ENCODE results near the gene NRCAM.

NRCAM gene

DNA sequence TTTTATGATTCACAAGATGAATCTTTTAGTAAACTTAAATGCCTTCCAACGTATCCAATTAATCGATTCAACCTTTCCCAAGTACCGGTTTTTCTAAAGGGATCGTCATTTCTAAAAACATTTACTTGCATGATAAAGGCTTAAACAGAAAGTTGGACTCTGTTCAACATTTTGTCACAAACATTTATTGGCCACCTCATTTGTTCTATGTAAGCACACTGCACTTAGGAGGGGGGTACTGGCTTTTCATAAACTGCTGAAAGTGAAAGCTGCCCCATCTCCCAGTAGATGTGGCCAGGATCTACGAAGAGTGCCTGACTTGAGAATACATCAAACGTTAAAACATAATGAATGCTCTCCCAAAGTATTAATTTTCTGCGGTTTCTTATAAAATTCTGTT lies 288.8 kb downstream of the NRCAM start:
- in situ Hi-C loops (cut with HindIII; ENCODE audit: low sequenced_read_pairs), result no loop called here

DNA sequence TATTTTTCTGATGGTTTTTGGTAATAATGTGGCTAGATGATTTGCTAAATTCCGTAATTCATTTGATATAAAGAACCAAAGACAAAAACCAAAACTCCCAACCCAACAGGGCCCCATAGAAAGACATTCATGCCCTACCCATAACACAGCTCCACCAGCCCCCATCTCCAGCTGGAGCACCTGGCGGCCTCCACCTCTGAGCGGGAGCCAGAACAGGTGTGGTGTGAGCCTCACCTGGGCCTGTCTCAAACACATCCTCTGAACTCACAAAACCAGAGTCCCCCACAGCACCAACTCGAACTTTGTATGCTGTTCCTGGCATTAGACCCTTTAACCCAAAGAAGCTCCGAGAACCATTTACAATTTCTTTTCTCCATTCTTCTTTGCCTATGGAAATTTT lies 289.5 kb downstream of the NRCAM start:
- in situ Hi-C loops (cut with HindIII; ENCODE audit: low sequenced_read_pairs), result no loop called here

DNA sequence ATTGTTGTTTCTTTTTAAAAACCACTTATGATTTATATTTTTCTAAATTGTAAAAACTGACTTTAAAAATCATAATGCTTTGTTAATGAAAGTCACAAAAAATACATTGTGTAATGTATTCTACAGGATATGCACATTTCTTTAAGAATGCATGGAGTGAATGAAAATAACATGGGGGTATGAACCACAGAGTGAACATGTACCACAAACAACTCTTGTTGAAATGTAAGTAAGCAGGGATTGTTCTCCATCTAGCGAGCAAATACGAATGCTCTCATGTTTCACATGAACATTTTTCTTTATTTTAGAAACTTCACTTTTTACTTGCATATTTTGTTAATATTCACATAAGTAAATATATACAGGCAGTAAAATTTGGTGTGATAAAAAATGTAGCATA lies 290.5 kb downstream of the NRCAM start:
- in situ Hi-C loops (cut with HindIII; ENCODE audit: low sequenced_read_pairs), result no loop called here

DNA sequence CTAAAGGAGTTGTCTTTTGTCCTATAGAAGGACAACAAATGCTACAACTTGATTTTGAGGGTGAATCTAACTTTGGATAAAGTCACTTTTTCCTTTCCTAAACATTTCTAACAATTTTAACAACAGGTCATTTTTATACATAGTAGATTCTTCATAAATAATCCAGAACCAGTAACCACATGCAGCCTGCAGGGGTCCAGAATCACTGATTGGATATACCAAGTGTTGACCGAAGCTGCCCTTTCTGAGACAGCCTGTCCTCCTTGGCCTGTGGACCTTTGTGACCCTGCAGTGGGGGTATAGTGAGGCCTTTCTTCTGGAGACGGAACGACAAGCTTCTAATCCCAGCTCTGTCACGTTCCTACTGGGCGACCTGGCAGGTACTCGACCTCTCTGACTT lies 291.3 kb downstream of the NRCAM start:
- in situ Hi-C loops (cut with HindIII; ENCODE audit: low sequenced_read_pairs), result no loop called here

DNA sequence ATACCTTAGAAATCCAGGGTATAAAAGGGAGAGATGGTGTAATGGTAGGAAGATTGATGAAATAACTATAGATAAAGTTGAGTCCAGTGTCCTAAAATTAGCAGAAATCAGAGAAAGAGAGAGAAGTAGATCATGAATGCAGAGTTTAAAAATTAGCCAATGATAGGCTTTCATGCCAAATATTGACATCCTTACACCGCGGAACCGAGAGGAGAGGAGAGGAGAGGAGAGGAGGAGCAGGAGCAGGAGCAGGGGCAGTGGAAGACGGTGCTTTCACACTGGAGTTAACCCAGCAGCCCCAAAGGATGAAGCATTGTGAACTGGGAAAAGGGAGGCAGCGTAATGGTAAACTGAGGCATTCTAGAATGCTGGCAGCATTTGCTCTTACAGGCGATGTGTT lies 291.9 kb downstream of the NRCAM start:
- in situ Hi-C loops (cut with HindIII; ENCODE audit: low sequenced_read_pairs), result no loop called here

DNA sequence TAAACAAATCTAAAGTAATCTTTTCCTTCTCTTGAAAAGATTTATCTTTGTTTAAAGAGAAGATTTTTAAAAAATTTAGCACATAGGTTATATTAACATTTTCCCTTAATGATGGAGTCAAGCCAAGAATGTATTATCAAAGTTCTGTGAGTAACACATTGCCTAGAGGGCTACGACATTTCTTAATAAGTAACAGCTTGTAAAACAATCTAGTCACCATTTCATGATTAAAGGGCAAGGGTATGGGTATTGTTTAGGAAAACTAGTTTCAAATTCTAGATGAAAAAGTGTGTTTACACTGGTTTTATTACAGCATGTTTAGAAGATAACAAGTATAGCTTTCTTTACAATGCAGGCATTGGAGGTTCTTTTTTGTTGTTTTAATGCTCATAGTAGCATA lies 297.5 kb downstream of the NRCAM start:
- in situ Hi-C loops (cut with HindIII; ENCODE audit: low sequenced_read_pairs), result no loop called here

DNA sequence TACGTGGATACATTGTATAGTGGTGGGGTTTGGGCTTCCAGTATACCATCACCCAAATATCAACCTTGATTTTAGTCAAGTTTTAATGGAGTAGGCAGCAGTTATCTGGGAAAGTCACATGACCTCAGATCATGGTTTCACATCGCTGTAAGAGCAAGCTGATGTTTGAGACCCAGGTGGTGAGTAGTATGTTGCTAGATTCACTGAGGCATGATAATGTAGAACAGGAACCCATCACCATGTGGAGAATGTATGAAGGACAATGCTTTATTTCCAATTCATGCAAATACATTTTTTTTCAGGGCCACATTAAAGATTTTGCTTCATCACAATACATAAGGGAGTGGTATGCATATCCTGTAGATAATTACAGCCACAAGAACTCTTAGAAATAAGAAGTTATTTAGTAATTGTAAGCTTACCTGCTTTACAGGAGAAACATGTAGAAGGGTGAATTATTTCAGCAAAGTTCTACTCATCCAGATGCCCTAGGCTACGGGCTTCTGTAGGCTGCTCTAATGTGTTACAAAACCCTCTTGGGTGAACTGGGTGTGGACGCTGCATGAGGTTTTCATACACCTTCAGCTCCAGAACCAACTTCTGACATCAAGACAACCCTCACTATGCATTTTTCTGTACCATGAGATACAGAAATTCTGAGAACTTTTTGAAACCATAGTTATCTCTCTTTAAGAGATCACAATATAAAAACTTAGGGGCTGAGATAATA lies 298.5 kb downstream of the NRCAM start:
- in situ Hi-C loops (cut with HindIII; ENCODE audit: low sequenced_read_pairs), result no loop called here

DNA sequence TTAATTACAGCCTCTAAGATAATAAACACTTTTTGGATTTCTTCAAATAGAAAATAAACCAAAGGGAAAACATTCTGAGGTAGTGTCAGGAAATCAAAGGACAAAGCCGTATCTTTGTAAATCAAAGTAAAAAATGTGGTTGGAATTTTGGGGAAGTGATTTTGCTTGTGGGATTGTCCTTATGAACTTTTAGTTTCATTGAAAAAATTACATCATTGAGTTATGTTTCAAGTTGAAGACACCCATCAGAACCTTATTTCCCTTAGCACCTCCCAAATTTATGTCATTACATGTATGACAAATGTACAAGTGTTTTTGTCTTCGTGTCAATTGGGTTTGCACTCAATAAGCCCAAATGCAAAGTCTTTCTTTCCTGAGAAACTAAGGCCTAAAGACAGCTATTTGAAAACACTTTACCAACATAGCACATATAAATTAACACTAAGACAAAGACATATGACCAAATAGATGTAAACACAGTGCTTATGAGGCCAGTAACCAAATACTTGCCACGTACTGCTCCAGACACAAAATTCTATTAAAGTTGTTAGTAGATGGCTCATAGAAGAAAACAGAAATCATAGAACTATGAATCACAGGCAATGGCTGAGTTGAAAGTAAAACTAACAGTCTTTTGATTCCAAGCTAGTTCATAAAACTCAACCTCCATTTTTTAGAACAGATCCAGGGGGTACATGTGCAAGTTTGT lies 299.2 kb downstream of the NRCAM start:
- in situ Hi-C loops (cut with HindIII; ENCODE audit: low sequenced_read_pairs), result no loop called here

DNA sequence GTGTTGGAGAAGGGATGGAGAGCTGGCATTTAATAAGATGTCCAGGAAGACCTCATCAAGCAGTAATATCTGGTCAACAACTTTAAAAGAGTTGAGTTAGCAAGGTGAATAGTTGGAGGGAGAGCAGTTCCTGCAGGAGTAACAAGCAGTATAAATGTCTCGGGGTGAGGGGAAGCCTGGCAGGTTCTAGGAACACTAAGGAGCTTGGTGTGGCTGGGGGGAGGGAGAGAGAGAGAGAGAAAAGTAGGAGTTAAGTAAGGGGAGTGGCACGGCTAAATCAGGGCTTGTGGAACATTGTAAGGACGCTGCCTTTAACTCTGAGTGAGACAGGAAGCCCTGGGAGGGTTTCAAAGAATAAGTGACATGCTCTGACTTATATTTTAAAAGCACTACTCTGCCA lies 304.0 kb downstream of the NRCAM start:
- in situ Hi-C loops (cut with HindIII; ENCODE audit: low sequenced_read_pairs), result no loop called here

DNA sequence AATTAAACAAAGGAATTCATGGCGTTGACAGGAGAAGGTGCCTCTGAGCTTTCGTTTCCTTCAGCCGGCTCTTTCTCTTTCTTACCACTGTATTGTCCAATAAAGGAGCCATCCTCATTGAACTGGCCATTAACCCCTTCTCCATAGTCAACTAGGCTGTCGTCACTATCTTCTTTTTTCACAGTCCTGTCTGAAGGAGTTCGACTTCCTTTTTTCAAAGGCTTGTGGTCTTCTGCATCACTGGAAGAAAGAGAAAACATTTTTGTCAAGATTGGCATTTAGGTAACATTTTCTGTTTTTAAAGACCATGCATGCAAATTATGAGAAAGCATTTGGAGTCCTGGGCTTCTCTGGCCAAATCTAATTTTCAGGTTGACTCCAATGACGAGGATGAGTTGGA lies 306.3 kb downstream of the NRCAM start:
- in situ Hi-C loops (cut with HindIII; ENCODE audit: low sequenced_read_pairs), result no loop called here

DNA sequence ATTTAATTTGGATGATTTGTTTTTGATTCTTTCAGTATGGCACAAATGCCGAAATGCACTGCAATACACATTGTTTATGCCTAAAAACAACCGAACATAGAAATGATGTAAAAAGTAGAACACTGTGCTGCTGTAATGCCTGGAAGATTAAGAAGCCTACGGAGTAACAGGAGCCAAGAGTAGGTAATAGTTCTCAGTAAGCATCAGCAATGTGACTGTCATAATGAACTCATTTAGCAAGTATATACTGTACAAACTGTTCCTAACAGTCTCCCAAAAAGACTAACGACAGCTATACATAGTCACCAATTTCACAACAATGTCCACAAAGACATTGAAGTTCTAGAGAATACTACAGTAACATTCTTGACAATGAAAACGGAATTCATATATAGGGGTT lies 307.1 kb downstream of the NRCAM start:
- in situ Hi-C loops (cut with HindIII; ENCODE audit: low sequenced_read_pairs), result no loop called here

DNA sequence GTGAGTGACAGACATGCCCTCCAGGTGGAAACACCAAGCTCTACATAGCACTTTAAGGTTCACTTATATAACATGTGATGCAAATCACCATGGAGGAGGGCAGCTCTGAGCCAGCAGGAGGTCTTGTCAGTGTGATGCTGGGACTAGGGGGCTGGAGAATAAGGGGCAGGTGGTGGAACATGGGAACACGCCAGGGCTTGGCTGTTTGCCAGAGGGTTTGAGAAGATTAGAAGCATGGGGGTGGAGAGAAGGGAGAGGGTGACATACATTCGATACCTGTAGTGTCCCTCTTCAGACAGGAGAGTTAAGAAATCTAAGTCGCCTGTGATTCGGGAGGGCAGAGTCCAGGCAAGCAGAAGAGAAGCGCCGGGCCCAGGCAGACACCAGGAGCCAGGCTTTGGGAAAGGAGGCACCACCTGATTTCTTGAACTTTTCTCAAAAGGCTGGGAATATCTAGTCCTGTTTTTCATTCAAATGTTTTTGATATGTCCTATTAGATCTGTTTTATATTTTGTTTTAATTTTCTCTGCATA lies 309.1 kb downstream of the NRCAM start:
- in situ Hi-C loops (cut with HindIII; ENCODE audit: low sequenced_read_pairs), result no loop called here

DNA sequence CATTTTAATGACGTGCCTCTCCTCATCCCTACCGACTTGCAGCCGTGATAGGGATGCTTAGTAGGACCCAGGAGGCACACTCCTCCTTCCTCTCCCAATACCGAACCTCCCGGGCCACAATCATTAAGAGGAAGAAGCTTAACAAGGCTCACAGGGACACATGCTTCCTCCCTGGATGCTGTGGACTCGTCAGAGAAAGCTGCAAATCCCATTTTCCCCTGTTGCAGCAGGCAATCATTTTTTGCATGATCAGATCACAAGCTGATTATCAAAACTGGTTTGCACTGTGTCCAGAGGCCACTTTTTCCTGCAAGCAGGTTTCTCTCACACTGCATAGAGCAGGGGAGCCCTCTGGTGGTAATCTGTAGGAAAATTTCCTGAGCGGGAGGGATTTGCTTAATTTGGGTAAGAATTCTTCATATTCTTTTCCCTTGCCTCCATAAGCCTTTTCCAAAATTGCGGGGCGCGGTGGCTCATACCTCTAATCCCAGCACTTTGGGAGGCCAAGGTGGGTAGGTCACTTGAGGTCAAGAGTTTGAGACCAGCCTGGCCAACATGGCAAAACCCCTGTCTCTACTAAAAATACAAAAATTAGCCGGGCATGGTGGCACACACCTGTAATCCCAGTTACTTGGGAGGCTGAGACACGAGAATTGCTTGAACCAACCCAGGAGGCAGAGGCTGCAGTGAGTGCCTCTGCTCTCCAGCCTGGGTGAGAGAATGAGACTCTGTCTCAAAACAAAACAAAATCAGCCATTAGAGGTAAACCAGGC lies 310.0 kb downstream of the NRCAM start:
- in situ Hi-C loops (cut with HindIII; ENCODE audit: low sequenced_read_pairs), result no loop called here

DNA sequence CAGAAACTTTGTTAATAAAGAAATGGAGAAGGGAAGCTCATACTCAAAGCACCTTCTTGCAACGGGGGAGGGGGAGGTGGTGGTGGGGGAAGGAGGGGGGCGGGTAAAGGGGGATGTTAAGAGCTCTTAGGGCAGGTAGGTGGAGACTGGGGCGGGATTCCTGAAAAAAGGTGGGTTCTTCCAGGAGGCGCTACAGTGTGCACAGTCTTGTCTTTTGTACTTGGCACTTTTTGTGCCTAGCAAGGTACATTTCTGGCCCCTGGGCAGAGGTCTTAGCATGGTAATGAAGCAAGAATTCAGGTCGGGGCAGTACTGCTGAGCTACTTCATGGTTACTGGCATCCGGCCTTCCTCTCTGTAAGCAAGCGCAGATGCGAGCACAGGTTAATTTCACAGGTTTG lies 310.8 kb downstream of the NRCAM start:
- in situ Hi-C loops (cut with HindIII; ENCODE audit: low sequenced_read_pairs), result no loop called here

DNA sequence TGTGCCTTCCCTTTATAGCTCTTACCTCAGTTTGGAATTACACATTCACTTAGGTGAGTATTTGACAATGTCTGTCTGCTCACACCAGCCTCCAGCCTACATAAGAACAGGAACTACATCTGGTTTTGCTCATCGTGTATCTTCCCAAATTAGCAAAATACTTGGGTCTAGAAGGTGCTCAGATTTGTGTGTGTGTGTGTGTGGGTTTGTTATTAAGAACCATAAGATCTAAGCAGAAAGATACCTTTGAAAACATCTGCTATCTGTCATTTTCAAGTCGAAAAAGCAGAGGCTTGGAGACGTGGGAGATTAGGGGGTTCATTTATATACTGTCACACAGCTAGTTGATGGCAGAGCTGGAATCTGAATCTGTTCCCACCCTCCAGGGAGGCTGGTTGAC lies 311.3 kb downstream of the NRCAM start:
- in situ Hi-C loops (cut with HindIII; ENCODE audit: low sequenced_read_pairs), result no loop called here

DNA sequence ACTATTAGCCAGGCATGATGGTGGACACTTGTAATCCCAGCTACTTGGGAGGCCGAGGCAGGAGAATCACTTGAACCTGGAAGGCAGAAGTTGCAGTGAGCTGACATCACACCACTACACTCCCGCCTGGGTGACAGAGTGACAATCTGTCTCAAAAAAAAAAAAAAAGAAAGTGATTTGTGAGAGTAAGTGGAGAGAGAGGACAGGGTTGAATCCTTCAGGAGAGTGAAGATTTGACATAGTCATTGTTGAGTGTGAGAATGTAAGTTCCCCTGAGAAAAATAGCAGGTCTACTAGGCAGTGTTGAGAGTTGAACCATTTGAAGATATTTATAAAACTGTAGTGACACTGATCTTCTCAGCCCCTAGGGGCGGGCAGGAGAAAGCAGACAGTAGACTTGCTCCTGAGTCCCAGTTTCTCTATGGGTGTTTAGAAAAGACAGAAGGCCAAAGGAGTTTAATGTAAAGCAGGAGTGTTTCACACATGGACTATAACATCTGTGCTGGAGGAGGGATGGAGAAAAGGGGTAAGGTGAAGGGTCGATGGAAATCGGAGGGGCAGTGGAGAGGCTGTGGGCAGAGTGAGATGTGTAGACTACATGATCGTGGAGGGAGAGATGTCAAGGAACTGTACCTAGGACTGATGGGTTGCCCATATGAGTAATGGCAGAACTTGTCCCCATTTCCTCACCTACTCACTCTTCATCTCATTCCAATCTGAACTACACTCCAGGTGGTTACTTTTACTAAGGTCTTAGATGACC lies 312.4 kb downstream of the NRCAM start:
- in situ Hi-C loops (cut with HindIII; ENCODE audit: low sequenced_read_pairs), result no loop called here

DNA sequence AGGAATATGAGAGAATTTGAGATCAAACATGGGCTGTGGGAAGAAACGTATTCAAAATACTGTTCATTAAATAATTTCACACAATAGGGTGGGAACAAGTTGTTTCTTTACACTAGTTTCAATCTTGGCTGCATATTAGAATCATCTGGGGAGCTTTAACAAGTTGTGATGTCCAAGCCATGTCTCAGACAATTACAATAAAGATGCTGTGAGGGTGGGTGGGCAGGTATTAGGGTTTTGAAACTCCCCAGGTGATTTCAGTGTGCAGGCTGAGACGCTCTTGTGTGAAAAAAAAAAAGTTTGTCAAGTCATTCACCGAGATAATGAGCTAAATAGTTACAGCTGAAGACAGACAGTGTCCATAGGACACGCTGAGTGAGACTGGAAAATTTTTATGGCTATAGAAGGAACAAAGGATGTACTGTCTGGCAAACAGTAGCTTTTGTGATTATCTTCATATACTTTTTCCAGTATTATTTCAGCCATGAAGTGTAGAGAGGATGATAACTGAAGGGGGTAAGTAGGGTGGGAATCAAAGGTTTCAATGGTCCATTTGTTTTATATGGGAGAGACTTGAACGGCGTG lies 313.5 kb downstream of the NRCAM start:
- in situ Hi-C loops (cut with HindIII; ENCODE audit: low sequenced_read_pairs), result no loop called here

DNA sequence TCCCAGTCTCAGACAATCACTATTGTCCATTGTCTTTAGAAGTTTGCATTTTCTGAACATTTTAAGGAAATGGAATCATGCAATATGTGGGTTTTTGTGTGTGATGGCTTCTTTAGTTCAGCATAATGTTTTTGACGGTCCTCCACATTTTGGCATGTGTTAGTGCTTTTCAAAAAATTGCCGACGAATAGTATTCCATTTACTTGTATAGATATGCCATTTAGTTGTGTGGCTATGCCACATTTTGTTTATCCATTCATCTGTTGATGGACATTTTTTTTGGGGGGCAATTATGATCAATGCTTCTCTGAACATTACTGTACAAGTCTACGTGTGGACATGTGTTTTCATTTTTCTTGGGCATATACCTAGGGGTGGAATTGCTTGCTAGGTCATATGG lies 314.1 kb downstream of the NRCAM start:
- in situ Hi-C loops (cut with HindIII; ENCODE audit: low sequenced_read_pairs), result no loop called here

DNA sequence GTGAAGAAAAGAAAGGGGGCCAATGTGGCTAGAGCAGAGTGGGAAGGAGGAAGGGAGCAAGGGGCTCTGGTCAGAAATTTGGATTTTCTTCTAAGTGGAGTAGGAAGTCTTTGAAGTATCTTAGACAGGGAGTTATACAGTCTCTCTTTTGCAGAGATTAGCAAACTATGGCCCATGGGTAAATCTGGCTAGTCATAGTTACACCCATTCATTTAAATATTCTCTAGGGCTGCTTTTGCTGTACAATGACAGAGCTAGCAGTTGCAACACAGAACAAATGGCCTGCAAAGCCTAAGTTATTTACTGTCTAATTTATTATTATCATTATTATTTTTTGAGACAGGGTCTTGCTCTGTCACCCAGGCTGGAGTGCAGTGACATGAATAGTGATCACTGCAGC lies 315.6 kb downstream of the NRCAM start:
- in situ Hi-C loops (cut with HindIII; ENCODE audit: low sequenced_read_pairs), result no loop called here

DNA sequence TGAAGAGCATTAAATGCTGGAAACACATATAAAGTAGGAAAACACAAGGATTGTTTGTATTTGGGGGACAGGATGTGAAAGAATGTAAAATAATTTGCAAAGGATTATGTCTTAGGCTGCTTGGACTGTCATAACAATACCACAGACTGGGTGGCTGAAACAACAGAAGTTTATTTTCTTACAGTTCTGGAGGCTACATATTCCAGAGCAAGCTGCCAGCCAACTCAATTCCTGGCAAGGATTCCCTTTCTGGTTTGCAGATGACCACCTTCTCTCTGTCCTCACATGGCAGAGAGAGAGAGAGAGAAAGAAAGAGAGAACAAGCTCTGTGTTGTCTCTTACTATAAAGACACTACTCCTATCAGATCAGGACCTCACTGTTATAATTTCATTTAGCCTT lies 317.3 kb downstream of the NRCAM start:
- in situ Hi-C loops (cut with HindIII; ENCODE audit: low sequenced_read_pairs), result no loop called here

DNA sequence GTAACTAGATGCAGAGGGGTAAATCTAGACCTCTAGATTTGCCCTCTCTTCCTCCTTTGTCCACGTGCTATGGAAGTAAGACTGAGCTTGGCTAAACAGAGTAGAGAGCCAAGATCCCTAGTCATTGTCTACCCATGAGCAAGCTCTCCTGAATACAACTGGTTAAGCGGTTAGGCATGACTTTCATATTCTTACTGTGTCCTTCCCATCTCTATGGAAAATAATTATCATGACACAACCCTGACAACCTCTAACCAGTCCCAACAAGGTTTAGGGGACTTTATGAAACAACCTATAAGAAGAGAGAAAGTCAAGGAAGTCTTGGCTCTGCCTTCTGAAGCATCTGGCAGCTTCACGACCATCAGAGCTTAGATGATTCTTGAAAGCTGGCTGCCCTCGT lies 318.2 kb downstream of the NRCAM start:
- in situ Hi-C loops (cut with HindIII; ENCODE audit: low sequenced_read_pairs), result no loop called here
